ENCODE results near the gene CYB5D1. TPM values are rescaled to one million over a fixed set of nuclear protein-coding genes. Genes with fewer than 3 reads are reported as not detected.
"Not testable (repeated sequence)": the region's sequence is repeated elsewhere in the genome, so short reads cannot be mapped to it uniquely, and the experiment has no call there.

CYB5D1 gene, protein sequence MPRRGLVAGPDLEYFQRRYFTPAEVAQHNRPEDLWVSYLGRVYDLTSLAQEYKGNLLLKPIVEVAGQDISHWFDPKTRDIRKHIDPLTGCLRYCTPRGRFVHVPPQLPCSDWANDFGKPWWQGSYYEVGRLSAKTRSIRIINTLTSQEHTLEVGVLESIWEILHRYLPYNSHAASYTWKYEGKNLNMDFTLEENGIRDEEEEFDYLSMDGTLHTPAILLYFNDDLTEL
- total RNA-seq (2014; rRNA removed; shearing (Covaris generic)) (16.9 and 18.1 TPM in 2 replicates), total RNA-seq (2022) (19.3 and 24.8 TPM in 2 replicates), Bru-seq, nascent RNA (percentile 80 among the genes with signal in this experiment), BruChase-seq, experiment 1, labeled RNA remaining after a 6-hour chase (percentile 93 among the genes with signal in this experiment), BruChase-seq, experiment 2, labeled RNA remaining after a 2-hour chase (percentile 98 among the genes with signal in this experiment)
- long read RNA-seq, partial matches to known transcripts: 2 of 4 reads
- long read RNA-seq, other reads (novel, unspliced or antisense): 0 of 4 reads

DNA sequence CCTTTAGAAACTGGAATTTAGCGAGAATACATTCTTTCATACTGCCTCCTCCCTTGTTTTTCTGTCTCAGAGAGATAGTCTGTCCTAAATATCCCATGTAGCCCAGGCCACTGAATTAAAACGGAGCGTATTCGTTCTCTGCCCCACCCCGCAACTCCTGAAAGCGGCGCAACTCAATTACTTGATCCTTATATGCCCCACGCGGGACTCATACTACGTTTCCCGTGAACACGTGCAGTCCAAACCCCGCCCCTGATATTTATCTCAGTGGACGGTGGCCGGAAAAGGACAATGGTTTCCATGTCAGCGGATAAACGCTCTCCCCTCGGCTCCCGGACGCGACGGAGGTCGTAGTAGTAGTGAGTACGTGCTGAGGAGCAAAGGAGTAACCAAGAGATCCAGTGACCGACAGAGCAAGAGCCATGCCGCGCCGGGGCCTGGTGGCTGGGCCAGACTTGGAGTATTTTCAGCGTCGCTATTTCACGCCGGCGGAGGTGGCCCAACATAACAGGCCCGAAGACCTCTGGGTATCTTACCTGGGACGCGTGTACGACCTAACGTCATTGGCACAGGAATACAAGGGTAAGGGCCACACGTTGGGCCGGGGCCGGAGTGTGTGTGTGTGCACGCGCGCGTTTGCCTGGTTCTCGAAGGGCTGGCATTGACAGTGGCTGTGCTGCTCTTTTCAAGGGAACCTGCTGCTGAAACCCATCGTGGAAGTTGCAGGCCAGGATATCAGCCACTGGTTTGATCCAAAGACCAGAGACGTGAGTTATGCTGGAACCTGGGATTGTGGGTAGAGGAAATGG, at the start of gene CYB5D1:
Gene CYB5D1, plus strand, starts transcription at position 291 of the 809 bp plus-strand sequence. Its CDS starts 132 bp downstream, at position 423.
- Histone ChIP-seq H3K27ac (ENCODE audit: low read depth, low read length, poor library complexity, severe bottlenecking) (peak within 1 kb of the TSS; percentile 86), H3K9me3 (ENCODE audit: low read length) (no peaks in the 10 kb centered on the region), H3K4me2 (ENCODE audit: low read length) (peak within 1 kb of the TSS; percentile 95), H3K36me3 (ENCODE audit: insufficient read depth, low read length) (peaks cover 76% of the 10 kb centered on the region), H3K4me1 (ENCODE audit: insufficient read depth, low read length, poor library complexity, severe bottlenecking) (peaks cover 48% of the 10 kb centered on the region), H4K20me1 (ENCODE audit: insufficient read depth, low read length) (peaks cover 8% of the 10 kb centered on the region; the same call in 1 of the 2 replicates), H3K79me2 (ENCODE audit: insufficient read depth, low read depth, low read length) (peaks cover 61% of the 10 kb centered on the region), H3K9me2 (ENCODE audit: insufficient read depth, low read length) (no peaks in the 10 kb centered on the region), H3K4me3 (ENCODE audit: low read depth, low read length, poor library complexity, severe bottlenecking) (peak within 1 kb of the TSS; percentile 86), H2AFZ (ENCODE audit: low read length) (peak within 1 kb of the TSS; percentile 66)
- POLR2A ChIA-PET: interaction anchor here (0.8 to 2.1 kb wide), 4 partner anchors 14 to 25 kb away, joined by 3 to 10 read pairs (median 4); no protein-coding TSS in a partner anchor
- BruUV-seq (replicated peaks): TSS peak; percentile 52
- intact Hi-C loops (cut with micrococcal nuclease; ENCODE audit: unreplicated experiment): loop anchor here (1.0 kb wide), 3 partner anchors 23 to 36 kb away; no protein-coding TSS in a partner anchor
- TF ChIP-seq, protein P1, sequence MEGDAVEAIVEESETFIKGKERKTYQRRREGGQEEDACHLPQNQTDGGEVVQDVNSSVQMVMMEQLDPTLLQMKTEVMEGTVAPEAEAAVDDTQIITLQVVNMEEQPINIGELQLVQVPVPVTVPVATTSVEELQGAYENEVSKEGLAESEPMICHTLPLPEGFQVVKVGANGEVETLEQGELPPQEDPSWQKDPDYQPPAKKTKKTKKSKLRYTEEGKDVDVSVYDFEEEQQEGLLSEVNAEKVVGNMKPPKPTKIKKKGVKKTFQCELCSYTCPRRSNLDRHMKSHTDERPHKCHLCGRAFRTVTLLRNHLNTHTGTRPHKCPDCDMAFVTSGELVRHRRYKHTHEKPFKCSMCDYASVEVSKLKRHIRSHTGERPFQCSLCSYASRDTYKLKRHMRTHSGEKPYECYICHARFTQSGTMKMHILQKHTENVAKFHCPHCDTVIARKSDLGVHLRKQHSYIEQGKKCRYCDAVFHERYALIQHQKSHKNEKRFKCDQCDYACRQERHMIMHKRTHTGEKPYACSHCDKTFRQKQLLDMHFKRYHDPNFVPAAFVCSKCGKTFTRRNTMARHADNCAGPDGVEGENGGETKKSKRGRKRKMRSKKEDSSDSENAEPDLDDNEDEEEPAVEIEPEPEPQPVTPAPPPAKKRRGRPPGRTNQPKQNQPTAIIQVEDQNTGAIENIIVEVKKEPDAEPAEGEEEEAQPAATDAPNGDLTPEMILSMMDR (conservative IDR thresholded peaks at IDR 0.05; ENCODE audit: low read length): no peak
- TF ChIP-seq EZH2phosphoT487 (IDR thresholded peaks at IDR 0.05; ENCODE audit: borderline replicate concordance, low read depth, low read length): no peak
- CTCF ChIA-PET (ENCODE audit: unreplicated experiment): interaction anchor here (0.6 to 1.2 kb wide), 3 partner anchors 21 to 196 kb away, joined by 3 to 4 read pairs (median 3); no protein-coding TSS in a partner anchor
- peak; percentile 89 for DNase-seq (ENCODE audit: low spot score)

DNA sequence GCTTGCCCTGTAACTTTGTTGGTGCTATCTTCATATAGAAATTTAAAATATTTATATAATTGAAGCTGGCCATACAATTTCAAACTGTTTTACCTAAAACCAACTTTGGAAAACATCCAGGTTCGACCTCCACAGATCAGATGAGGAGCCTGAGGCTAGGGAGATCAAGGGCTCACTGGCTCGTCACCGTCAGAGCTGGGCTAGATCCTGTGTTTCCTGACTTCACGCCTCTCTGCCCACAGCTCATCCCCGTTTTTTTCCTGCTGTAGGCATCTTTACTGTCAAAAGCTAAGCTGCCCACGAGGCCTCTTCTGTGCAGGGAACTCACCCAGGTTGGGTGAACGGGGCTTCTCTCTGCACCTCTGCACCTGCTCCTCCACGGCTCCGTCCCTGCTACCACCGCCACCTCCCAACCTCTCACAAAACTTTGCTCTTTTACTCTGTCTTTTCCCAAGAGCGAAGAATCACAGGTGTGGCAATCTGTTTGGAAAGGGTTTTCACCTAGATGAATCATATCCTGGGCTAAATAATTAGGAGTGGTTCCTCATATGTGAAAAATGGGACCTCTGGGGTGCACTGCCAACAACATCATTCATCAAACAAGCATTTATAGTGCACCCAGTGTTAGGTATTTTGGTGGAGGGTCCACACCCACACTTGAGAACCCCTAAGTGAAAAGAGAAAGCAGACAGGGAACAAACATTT, 48.6 kb upstream of the CYB5D1 start:
- H3K9me3 ChIP-seq (ENCODE audit: low read length): no peaks in the 10 kb centered on the region
- H3K4me1 ChIP-seq (ENCODE audit: insufficient read depth, low read length, poor library complexity, severe bottlenecking): no peaks in the 10 kb centered on the region
- intact Hi-C loops (cut with micrococcal nuclease; ENCODE audit: unreplicated experiment): no loop called here
- ChIA-PET POLR2A (no interaction called here), CTCF (ENCODE audit: unreplicated experiment) (no interaction called here)
- TF ChIP-seq EZH2phosphoT487 (IDR thresholded peaks at IDR 0.05; ENCODE audit: borderline replicate concordance, low read depth, low read length): no peak
- TF ChIP-seq, protein P1 (conservative IDR thresholded peaks at IDR 0.05; ENCODE audit: low read length): no peak
- no TSS peak for BruUV-seq (replicated peaks)
- DNase-seq (ENCODE audit: low spot score): no peak
- no peaks in the 10 kb centered on the region for H3K79me2 ChIP-seq (ENCODE audit: insufficient read depth, low read depth, low read length)
- H4K20me1 ChIP-seq (ENCODE audit: insufficient read depth, low read length): no peaks in the 10 kb centered on the region
- H3K4me2 ChIP-seq (ENCODE audit: low read length): no peak overlapping the region
- no peaks in the 10 kb centered on the region for H3K36me3 ChIP-seq (ENCODE audit: insufficient read depth, low read length)
- H3K4me3 ChIP-seq (ENCODE audit: low read depth, low read length, poor library complexity, severe bottlenecking): no peak overlapping the region
- H3K9me2 ChIP-seq (ENCODE audit: insufficient read depth, low read length): no peaks in the 10 kb centered on the region
- H3K27ac ChIP-seq (ENCODE audit: low read depth, low read length, poor library complexity, severe bottlenecking): no peak overlapping the region
- H2AFZ ChIP-seq (ENCODE audit: low read length): no peak overlapping the region

DNA sequence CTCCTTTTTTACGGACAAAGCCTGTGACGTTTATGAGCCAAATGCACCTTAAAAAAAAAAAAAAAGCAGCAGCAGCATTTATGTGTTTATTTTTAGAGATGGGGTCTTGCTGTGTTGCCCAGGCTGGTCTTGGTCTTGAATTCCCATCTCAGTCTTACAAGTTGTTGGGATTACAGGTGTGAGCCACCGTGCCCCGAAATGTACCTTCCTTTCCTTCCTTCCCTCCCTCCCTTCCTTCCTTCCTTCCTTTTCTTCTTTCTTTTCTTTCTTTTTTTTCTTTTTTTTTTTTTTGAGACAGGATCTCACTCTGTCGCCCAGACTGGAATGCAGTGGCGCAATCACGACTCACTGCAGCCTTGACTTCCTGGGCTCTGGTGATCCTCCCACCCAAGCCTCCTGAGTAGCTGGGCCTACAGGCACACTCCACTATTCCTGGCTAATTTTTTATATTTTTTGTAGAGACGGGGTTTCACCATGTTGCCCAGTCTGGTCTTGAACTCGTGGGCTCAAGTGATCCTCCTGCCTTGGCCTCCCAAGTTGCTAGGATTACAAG, 47.9 kb upstream of the CYB5D1 start:
- intact Hi-C loops (cut with micrococcal nuclease; ENCODE audit: unreplicated experiment): loop anchor here (10.0 kb wide), 1 partner anchor 65 kb away; no protein-coding TSS in a partner anchor
- CTCF ChIA-PET (ENCODE audit: unreplicated experiment); BruUV-seq (replicated peaks): not testable (repeated sequence)

More for the DNA sequence above, 47.9 kb upstream of the CYB5D1 start:
- H2AFZ ChIP-seq (ENCODE audit: low read length); H3K9me3 ChIP-seq (ENCODE audit: low read length); H3K4me3 ChIP-seq (ENCODE audit: low read depth, low read length, poor library complexity, severe bottlenecking); H3K79me2 ChIP-seq (ENCODE audit: insufficient read depth, low read depth, low read length); H4K20me1 ChIP-seq (ENCODE audit: insufficient read depth, low read length); H3K4me1 ChIP-seq (ENCODE audit: insufficient read depth, low read length, poor library complexity, severe bottlenecking); DNase-seq (ENCODE audit: low spot score); H3K9me2 ChIP-seq (ENCODE audit: insufficient read depth, low read length); H3K36me3 ChIP-seq (ENCODE audit: insufficient read depth, low read length); H3K27ac ChIP-seq (ENCODE audit: low read depth, low read length, poor library complexity, severe bottlenecking); H3K4me2 ChIP-seq (ENCODE audit: low read length): not testable (repeated sequence)
- POLR2A ChIA-PET: interaction anchor here (0.7 kb wide), 2 partner anchors 20 to 1887 kb away, joined by 3 to 5 read pairs; no protein-coding TSS in a partner anchor

All from OCI-LY7 (cell line).